ENCODE measurements around the gene TTC23.
A peak's percentile ranks its signal among the peaks of the same experiment; 100 is the strongest.
"Not testable (repeated sequence)": the region's sequence is repeated elsewhere in the genome, so short reads cannot be mapped to it uniquely, and the experiment has no call there.

TTC23 gene

DNA sequence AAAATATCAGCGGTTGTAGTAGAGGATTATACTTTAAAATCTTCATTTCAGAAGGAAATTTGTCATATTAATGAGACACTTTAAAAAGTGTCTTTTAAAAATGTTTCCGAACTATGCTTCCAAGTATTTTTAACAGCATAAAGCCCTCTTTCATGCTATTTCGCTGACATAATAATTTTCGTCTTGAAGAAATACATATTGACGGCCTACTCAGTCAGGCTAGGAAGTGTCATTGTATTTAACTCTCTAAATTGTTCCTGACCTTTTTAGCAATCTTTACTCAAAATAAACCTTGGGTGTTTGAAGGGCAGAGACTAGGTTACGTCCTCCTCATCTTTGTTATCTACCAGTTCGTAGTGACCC is 1.1 kb upstream of the TTC23 start:
- no peak for DNase-seq (ENCODE audit: low read depth in 2 of 2, low spot score in 1 of 2)

DNA sequence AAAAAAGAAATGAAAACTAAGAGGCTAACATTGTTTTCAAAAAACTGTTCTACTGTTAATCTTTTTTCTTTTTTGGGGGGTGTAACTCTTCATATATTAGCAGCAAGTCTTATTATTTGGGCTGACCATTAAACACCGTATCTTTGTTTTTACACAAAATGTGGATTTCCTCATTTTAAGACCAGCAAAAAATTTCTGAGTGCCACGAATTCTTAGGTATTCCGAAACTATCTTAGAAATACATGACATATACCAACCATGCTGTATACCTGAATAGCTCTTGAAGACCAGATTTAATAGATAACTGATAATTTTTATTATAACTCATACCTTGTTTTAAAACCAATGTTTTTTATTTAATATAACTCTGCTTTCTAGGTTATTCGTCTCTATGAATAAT is 620 bp upstream of the TTC23 start:
- no peak for DNase-seq (ENCODE audit: low read depth in 2 of 2, low spot score in 1 of 2)

DNA sequence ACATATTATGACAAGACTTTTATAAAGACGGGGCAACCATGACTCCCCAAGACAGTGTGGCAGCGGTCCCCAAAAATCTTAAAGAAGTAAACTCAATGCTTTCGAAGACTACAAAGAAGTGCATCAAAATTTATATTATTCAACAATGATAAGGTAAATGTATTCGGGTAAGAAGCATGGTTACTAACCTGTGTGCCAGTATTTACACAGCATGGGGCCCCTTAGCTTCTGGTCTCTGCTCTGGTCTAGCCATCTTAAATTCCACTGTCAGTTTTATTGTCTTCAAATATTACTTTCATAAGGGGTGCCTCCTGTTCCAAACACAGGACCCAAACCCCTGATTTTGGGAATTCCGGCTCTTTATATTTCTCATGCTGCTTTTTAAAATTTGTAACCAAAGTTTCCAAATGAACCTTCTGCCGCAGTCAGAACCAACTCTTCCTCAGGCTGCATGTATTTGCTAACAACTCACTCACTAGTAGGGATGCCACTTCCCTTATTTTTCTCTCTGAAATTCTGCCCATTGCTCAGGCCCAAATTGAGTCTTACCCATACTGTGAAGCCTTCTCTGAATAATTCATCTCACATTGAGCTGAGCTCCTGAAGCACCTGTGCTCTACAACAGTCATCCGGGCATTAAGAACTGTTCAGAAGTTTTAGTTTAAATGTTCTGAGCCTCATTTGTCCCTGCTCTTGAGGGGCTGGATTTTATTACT is 1.2 kb downstream of the TTC23 start:
- DNase-seq (ENCODE audit: low read depth in 2 of 2, low spot score in 1 of 2), result no peak

DNA sequence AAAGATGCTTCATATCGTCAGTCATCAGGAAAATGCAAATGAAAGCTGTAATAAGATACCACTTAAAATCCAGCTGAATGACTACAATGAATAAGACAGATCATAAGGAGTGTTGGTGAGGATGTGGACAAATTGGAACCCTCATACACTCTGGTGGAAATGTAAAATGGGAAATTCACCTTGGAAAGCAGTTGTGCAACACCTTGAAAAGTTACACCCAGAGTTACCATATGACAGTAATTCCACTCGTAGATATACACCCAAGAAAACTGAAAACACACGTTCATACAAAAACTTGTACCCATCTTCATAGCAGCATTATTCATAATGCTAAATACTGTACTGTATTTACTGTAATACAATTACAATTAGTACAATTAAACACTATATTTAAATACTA is 2.3 kb downstream of the TTC23 start:
- DNase-seq (ENCODE audit: low read depth in 2 of 2, low spot score in 1 of 2), result no peak

DNA sequence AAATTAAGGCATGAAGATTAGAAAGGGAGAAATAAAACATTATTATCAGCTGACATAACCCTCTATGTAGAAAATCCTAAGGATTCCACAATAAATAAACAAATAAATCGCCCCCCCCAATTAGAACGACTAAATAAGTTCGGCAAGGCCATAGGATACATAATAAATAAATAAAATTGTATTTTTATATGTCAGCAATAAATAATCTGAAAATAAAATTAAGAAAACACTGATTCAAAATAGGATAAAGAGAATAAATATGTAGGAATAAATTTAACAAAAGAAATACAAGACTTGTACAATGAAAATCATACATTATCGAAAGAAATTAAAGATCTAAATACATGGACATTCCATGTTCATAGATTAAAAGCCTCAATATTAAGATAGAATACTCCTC is 5.1 kb downstream of the TTC23 start:
- no peak for DNase-seq (ENCODE audit: low read depth in 2 of 2, low spot score in 1 of 2)

DNA sequence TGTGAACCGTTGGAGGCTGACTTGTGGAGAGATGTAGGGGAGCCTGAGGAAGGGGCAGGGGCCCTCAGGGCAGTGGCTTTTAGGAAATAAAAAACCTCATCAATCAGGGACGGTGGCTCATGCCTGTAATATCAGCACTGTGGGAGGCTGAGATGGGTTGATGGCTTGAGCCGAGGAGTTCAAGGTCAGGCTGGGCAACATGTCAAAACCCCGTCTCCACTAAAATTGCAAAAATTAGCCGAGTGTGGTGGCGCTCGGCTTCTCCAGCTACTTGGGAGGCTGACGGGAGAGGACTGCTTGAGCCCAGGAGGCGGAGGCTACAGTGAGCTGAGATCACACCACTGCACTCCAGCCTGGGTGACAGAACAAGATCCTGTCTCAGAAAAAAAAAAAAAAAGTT is 7.6 kb downstream of the TTC23 start:
- no peak for DNase-seq (ENCODE audit: low read depth in 2 of 2, low spot score in 1 of 2)

DNA sequence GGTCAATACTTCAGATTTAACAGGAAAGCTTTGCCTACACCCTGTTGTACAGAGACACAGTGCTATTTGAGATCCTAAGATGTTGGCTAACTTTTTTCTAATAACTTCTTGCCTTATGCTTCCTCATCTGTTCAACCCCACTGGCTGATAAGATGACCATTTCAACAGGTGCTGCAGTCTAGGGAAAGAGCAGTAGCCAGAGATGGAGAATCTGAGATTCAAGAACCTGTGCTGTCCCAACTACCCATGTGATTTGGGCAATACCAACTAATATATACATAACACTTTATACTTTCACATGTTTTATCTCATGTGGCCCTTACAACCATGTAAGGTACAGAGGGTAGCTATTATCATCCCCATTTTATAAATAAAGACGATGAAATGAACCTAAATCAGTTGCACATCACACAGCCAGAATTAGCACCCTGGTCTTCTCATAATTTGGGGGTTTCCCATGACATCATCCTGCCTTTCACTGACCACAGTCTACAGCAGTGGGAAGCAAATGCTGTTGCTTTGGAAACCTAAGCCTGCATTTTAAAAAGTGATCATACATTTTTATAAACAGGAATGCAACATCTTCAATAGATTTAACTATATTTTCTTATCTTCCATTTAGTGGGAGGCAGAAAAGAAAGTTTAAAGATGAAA is 9.7 kb downstream of the TTC23 start:
- DNase-seq (ENCODE audit: low read depth in 2 of 2, low spot score in 1 of 2), result no peak

DNA sequence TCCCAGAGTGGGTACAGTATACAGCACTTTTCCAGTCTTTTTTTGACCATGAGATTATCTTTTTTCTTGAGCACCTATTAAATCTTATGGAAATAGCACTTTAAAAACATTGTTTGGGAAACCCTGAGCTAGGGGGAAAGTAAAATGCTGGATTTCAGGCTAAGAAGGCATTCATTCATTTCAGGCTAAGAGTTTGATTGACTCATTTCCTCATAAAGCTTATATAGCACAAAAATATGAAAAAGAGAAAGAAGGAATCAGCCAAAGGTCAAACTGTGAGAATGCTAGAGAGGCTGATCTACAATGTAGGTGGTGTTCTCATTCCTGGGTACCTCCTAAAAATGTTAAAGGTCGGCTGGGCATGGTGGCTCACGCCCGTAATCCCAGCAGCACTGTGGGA is 10.5 kb downstream of the TTC23 start:
- DNase-seq (ENCODE audit: low read depth in 2 of 2, low spot score in 1 of 2), result no peak

DNA sequence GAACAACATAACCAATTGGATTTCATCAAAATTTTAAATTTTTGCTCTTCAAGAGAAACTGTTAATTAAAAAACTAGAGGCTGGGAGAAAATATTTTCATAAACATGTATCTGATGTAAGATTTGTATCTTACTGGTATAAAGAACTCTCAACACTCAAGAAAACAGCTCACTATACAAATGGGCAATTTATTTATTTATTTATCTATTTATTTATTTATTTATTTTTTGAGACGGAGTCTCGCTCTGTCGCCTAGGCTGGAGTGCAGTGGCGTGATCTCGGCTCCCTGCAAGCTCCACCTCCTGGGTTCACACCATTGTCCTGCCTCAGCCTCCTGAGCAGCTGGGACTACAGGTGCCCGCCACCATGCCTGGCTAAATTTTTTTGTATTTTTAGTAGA is 15.2 kb downstream of the TTC23 start:
- DNase-seq (ENCODE audit: low read depth in 2 of 2, low spot score in 1 of 2), result not testable (repeated sequence)

DNA sequence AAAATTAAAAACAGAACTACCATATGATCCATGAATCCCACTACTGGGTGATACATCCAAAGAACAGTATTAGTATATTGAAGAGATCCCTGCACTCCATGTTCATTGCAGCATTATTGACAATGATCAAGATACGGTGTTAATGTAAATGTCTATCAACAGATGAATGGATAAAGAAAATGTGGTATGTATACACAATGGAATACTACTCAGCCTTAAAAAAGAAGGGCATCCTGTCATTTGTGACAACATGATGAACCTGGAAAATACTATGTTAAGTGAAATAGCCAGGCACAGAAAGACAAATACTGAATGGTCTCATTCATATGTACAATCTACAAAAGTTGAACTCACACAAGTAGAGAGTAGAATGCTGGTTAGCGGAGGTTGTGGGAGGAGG is 16.6 kb downstream of the TTC23 start:
- no peak for DNase-seq (ENCODE audit: low read depth in 2 of 2, low spot score in 1 of 2)

DNA sequence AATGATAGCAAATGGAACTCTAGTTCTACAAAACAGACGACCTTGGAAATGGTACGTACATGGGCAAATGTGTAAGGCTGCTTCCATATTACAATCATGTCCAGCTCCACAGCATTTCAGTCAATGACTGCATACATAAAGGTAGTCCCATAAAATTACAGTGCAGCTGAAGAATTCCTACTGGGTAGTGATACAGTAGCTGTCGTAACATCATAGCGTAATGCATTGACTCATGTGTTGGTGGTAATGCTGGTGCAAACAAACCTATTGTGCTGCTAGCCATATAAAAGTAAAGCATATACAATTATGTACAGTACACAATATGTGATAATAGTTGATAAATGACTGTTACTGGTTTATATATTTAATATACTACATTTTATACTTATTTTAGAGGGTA is 18.5 kb downstream of the TTC23 start:
- DNase-seq (ENCODE audit: low read depth in 2 of 2, low spot score in 1 of 2), result no peak

DNA sequence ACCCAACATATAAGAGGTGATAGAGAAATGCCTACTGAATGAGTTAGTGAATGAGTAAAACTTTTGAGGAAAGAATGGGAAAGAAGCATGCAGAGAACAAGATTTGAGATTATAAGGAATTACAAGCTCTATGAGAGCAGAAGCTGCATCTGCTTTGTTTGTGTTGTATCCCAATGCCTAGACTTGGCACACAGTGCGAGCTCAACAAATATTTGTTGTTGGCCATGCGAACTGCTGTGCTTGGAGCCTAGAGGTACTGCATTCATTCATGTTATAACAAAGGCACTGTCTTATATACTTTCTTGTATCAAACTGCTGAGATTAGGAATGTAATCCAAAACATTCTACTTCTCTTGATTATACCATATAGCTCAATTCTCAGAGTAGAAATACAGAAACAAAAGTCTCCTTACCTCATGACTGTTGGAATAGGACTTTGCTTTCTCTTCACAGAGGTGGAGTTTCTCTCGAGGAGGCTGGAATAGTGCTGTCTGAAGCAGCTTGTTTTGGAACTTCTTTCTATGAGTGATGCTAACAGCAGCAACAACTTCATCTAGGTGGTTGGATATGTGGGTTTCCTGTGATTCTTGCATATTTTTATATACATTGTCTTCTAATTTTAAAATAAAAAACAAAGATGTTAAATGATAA is 21.1 kb downstream of the TTC23 start:
- DNase-seq (ENCODE audit: low read depth in 2 of 2, low spot score in 1 of 2), result no peak

DNA sequence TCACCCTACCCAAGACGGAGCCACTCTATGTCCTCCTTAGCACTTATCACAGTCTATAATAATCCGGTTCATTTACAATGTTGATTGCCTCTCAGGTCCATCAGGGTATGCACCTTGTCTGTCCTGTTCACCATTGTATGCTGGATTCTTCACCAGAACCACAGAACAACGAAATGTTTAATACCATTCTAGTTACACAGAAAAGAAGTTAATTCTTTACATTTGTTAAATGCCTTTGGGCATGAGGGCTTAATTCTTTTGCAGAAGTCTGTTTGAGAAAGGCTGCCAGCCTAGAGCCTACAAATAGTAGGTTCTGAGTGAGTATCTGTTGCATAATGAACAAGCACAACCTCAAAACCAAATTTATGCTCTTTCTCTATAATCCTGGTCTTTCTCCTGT is 22.6 kb downstream of the TTC23 start:
- DNase-seq (ENCODE audit: low read depth in 2 of 2, low spot score in 1 of 2), result no peak

DNA sequence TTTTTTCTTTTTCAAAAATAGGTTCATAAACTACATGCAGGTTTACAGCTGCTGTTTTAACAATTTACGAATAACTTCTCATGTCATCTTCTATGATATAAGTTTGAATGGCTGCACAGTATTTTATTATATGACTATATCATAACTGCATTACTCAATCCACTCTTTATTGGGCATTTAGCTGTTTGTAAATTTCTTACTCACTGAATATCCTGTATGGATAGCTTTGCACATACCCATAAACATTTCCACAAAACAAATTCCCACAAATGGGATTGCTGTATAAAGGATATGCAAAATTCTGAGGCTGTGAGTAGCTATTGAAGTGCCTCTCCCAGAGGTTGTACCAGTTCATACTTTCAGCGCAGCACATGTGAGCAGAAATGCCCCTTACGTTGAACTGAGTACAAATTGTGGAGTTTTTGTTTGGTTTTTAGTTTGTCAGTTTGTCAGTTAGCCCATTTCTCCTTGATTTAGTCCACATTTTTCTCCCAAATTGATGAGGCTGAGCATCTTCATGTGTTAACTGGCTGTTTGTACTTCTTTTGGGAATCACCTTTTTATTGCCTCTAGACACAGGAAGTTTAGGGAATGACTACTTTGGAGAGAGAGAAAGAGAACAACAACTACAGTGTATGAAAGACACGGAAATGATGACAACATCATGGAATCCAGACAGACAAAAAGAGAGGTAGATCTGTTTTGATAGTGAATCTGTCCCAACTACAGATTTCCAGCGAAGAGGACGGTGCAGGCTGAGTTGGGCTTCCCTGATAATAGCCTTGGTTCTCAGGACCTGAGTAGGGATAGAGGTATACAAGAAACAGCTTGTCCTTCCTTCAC is 24.8 kb downstream of the TTC23 start:
- no peak for DNase-seq (ENCODE audit: low read depth in 2 of 2, low spot score in 1 of 2)

DNA sequence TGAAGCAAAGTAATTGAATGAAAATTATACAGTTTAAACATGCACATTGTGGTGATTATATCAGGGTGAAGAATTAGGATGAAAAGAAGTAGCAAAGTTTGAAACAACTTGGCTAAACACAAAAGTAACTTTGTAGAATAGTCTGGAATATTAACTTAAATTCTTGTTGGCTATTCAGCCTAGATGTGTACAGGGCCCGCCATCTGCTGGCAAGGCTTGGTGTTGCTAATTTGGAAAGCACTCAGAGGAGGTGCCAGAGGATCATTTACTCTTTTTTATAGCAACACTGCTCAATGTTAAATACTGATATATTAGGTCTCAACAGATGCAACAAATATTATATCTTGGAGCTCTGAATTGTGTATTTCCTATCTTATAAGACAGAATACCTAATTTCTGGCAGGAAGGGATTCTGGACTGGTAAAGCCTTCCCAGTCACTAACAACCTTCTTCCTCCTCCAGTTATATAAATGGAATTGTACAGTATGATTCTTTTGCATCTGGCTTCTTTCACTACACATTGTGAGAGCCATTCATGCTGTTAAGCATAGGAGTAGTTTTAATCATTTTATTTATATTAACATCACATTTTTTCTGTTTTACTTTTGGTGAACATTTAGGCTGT is 36.1 kb downstream of the TTC23 start:
- peak; percentile 0 to 17 for DNase-seq (ENCODE audit: low read depth in 2 of 2, low spot score in 1 of 2)

DNA sequence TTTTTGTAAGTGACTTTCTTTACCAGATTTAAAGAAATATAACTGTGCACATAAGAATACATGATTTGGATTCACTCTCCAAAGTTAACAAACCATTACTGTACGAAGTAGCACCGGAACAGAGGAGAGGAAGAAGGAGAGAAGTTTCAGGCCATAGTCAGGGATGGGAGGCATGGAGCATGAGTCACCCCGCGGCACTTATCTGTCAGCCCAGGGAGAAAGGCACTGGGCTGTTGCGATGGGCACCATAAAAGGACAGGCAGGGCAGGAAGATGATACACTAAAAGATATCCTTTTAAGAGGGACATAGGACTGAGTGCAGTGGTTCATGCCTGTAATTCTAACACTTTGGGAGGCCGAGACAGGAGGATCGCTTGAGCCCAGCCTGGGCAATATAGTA is 37.0 kb downstream of the TTC23 start:
- no peak for DNase-seq (ENCODE audit: low read depth in 2 of 2, low spot score in 1 of 2)

DNA sequence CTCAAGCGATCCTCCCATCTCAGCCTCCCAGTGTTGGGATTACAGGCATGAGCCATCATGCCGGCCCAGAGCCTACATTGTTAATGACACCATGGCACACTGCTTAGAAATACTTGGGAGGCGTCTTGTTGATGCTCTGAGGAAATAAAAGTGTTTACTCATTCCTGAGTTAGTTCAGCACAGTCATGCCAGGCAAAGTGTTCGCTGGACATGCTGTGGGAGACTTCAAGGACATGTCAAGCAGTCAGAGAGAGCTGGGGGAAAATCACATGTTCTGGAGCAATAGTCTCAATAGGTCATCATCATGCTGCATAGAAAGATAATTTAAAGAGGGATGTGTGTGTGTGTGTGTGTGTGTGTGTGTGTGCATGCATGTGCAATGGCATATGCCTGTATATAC is 37.5 kb downstream of the TTC23 start:
- no peak for DNase-seq (ENCODE audit: low read depth in 2 of 2, low spot score in 1 of 2)

DNA sequence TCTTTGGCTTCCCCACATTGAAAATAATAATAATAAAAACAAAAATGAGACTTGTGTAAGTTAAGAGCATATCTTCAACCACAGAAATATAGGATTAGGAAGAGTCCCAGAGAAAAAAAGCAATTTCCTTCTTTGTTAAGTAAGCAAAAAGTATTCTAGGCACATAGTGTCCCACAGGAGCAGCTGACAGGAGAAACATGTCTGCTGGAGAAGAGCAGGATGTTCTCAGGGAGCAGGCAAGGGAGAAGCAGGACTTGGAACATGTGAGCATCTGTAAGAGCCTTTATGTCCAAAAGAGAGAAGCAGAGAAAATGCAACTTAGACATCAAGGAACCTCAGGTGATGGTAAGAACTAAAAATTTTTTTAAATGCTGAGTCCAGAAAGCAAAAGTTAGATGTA is 39.0 kb downstream of the TTC23 start:
- DNase-seq (ENCODE audit: low read depth in 2 of 2, low spot score in 1 of 2), result no peak

DNA sequence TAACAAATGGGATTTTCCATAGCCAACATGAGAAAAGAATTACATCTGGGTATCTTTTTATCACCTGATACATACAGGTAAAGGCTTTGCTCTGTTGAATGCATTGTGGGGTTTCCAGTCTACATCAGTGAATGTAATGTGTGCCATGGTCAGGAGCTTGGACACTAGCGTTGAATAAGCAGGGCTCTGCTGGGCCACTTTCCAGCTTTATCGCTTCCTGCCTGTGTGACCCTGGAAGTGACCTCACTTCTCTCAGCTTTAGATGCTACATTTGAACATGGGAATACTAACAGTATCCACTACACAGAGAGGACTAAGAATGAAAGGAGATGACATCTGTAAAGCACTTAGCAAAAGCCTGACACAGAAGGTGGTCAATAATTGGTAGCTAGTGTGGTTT is 40.1 kb downstream of the TTC23 start:
- DNase-seq (ENCODE audit: low read depth in 2 of 2, low spot score in 1 of 2), result no peak

DNA sequence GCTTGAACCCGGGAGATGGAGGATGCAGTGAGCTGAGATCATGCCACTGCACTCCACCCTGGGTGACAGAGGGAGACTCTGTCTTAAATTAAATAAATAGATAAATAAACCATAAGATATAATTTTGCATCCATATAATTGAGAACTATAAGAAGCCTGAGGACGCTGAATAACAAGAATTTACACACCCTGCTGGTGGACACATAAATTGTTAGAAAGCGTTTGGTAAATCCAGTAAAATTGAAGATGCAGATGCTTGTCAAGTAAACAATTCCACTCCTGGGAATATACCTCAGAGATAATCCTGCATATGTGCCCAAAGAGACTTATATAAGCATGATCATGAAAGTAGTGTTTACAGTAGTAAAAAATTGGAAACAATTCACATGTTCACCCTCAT is 41.7 kb downstream of the TTC23 start:
- no peak for DNase-seq (ENCODE audit: low read depth in 2 of 2, low spot score in 1 of 2)

DNA sequence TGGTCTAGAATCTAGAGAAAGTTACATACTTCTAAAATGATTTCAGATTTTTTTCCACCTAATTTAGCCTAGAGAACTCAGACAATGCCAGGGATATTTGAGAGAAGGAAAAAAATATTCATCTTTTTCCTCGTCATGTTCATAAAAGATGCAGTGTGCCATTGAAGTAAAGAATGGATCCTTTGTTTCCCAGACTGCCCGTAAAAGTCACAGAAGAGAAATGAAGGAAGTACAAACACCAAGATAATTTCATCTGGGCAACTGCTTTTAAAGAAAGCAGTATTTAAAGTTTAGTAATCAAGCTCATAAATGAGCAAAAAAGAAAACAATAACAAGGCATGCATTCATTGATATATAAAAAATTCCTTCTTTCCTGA is 47.2 kb downstream of the TTC23 start:
- no peak for DNase-seq (ENCODE audit: low read depth in 2 of 2, low spot score in 1 of 2)
